NCI-H345 (cell line): ENCODE measurements around the gene MRPL2.

Experiments used
- DNase-seq: peaks from one replicate; lab custom pipeline; 2025; lab: John Stamatoyannopoulos, UW

Gene MRPL2

DNA sequence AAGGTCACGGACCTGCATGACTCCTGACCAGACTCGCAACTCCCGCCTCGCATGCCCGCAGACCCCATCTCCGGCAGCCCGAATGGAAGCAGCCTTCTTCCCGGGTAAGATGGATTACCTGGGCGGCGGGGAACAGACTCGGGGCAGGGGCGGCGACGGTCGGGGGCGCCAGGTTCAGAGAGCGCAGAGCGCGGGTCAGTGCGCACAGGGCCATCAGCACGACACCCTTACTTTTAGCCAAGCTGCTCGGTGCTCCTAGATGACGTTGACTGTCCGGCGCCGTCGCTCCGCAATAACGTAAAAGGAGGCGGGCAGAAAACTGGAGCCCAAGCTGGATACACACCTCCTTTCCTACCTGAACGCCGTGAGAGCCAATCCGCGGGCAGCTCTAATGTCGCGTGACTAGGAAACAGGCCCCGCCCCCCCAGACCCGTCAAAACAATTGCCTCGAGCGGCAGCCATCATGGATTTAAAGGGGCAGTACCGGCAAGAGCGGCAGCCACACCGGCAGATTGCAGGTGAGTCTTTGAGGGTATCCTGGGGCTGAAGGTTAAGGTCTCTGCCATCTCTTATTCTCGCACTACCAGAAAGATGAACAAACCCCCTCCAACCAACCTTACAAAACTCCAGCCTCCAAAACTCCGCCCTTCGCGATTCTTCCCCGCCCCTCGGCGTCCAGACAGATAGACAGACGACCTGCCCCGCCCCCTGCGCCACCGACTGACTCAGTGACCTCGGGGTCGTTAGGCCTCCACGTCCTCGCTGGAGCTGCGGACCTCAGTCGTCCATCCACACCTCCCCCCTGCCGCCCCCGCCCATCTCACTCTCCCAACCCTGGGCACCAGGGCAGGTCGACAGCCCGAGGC is at the start of gene MRPL2, which contains the start of gene KLC4:
MRPL2 (minus strand) TSS at position 267 of the 866 bp plus-strand sequence; CDS start at position 214, 53 bp downstream.
KLC4 (plus strand) TSS at position 464 of the 866 bp plus-strand sequence. CDS start 1,705 bp downstream, outside the sequence.
- DNase-seq = peak; percentile 99

DNA sequence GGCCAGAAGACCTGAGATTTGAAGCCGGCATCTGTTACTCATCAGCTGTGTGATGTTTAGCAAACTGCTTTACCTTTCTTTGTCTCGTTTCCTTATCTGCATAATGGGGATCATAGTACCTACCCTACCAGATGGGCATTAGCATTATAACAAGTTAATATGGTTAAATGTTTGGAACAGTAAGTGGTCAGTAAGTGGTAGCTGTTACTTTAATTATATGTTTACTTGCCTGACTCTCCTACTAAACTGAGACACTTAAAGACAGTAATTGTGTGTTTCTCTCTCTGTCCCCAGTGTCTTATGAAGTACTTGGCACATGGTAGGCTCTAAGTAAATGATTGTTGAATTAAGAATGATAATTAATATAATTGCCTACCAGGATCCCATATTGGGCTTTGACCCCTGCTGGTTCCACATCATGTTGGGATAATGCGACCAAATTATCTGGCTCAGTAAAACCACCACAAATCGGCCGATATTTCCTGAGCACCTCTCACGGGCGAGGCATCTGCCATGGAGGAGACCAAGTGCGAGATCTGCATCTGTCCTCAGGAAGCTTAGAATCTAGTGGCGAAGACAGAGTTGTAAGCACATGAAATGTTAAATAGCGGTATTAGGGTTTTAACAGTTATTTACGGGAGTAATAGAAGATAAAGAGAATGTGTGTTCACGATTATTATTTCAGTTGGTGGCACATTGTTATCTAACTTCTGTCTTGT is 48.3 kb upstream of the MRPL2 start:
- DNase-seq = no peak

DNA sequence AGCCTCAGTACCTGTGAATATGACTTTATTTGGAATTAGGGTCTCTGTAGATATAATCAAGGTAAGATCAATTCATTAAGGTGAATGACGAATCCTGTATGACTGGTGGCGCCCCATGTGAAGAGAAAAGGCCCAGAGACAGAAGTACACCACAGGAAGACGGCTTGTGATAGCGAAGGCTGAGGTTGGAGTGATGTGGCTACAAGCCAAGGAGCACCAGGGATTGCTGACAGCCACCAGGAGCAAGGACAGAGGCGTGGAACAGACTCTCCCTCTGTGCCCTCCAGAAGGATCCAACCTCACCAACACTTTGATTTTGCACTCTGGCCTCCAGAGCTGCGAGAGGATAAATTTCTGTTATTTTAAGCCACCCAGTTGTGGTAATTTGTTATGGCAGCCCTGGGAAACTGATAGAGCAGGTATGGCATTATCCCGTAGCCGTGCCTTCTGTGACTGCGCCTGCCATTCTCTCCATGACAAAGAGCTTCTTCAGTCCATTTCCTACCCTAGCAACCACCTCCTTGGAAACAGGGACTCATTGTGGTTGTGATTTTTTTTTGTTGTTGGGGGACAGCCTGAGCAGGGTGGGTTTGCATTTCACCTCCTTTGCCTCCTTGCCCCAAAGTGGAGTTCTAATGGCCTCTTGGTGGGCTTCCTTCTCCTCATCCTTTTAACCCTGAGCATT is 46.4 kb upstream of the MRPL2 start:
- peak; percentile 33 for DNase-seq

DNA sequence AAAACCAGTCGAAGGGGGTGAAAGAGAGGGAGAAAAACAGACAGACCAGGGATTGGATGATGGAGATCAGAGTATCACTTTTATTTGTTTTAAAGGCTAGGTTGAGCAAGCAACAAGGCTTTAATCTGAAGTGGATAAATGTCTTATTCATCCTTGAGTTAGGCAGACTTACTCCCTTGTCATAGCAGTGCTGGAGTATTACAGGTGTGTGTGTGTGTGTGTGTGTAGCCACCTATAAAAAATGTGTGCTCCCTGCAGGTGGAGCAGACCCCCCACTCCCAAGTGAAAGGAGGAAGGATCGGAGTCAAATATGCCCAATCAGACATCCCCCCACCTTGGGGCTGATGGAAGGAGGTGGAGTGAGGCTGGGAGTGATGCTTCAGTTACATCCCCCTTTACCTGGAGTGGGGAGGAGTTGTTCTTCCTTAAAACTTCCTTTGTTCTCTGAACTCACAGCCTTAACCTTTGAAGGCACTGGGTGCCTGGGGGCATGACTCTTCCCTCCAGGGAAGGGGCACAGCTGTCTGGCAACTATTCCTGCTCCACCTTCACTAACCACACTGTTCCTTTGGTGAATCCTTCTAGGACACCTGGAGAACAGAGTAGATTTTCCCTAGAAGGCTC is 44.1 kb upstream of the MRPL2 start:
- DNase-seq = no peak

DNA sequence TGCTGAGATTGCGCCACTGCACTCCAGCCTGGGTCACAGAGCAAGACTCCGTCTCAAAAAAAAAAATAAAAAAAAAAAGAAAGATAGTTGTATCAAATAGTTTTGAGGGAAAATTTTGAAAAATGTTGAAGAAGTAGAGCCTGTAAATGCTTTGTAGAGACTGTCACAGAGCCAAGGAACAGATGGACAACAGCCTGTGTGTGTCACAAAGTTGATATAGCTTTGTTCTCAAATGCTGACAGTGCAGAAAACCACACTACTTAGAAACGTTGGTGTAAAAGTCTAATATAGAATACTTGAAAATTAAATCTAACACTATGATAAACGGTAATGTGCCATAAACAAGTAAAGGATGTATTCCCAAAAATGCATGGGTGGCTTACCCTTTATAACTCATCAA is 42.3 kb upstream of the MRPL2 start:
- DNase-seq = no peak

DNA sequence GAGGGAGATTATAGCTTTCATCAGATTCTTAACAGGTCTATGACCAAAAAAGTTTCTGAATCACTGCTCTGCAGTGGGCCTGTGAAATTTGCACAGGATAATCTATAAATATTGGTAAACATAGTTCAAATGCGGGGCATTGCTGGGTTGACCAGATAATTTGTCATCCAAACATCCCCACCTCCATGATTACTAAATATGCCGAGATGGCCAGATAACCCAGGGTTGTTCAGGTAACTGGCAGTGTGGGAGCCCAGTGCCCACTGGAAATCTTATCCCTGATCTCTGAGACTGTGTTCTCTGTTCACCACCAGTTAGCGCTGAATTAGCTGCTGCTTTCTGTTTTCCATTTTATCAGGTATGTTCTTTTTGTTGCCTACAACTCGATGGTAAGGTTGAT is 38.3 kb upstream of the MRPL2 start:
- no peak for DNase-seq

DNA sequence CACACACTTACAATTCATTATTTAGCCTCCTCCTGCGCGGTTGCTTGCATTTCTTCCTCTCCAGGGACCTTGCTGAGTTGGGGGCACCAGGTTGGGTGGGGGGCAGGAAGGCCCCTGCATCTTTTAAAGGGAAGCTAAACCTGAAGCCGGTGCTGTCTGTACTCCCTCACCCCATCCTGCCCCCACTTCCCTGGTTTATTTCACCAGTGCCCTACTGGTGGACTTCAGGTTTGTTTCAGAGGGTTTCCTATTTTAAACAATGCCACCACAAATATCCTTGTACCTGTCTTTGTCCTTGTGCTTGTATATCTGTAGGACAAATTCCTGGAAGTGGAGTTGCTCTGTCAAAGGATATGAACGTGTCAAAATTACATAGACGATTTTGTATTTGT is 37.9 kb upstream of the MRPL2 start:
- DNase-seq = no peak

DNA sequence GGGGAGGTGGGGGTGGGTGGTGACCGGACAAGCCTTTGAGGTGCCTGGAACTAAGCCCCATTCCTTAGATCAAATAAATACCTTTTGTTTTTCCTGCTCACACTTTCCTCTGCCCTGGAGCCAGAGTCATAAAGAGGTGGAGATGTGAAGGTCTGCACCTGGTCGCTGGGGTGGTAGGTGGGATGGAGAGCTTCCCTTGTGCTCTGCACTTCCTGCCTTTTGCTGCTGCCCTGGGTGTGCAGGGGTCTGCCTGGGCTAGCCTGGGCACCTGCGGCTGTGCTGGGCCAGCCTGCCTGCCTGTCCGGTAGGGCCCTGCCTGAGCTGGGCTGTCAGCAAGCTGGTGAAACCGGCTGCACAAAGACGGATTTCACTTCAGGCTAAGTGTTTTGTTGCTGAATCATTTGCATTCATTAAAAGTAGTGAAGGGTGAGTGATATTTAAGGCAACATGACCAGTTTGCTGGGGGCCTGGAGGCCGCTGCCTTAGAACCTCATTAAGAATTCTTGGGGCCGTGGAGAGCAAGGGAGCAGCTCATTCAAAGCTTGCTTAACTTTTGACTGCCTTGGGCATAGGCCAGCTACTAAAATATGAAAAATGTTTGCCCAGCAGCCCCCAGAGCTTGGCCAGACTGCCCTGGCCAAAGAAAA is 37.3 kb upstream of the MRPL2 start:
- no peak for DNase-seq

DNA sequence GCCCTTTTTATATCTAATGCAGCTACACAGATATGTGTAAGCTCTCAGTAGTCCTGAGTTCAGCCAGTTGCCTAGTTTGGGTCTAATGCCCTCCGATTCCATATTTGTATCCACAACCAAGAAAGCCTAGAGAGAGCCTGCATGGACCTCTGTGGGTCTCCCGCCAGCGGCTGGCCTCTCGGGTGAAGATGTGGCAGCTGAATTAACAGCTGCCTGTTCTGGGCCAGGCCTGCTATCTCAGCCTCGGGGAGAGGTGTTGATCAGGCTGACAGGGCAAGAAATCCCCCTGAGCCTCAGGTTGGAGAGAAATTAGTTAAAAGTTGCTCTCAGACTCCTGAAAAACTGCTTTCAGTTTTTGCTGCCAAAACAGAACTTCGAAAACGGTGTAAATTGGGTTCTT is 36.7 kb upstream of the MRPL2 start:
- no peak for DNase-seq

DNA sequence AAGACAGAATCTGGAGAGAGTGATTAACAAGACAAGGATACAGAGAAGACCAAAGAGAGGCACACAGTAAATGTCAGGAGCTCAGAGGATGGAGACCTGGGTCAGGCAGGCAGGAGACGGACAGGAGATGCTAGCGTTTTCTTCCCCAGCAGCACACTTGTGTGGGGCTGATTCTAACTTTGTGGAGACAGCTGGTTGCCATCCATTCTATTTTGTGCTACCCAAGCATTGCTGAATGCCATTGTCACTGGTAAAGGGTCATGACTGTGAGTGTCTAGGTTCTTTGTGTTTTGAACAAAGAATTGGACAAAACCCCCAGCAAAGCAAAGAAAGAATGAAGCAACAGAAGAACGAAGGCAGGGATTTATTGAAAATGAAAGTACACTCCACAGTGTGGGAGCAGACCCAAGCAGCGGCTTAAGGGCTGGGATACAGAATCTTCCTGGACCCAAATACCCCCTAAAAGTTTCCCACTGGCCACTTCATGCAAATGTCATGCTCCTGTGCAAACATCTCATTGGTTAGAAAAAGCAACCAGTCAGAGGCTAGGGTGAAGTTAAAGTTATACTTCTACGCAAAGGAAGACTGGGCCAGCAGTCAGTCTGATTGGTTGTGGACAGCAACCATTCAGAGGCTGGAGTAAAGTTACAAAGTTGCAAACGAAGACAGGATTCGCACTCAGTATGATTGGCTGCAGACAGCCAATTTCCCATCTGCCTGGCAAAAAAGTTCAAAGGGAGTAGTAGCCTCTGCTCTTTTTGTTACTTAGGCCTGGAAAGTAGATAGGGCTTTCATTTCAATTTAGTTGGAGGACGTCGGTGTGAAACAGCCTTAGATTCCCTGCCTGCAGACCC is 34.4 kb upstream of the MRPL2 start:
- no peak for DNase-seq

DNA sequence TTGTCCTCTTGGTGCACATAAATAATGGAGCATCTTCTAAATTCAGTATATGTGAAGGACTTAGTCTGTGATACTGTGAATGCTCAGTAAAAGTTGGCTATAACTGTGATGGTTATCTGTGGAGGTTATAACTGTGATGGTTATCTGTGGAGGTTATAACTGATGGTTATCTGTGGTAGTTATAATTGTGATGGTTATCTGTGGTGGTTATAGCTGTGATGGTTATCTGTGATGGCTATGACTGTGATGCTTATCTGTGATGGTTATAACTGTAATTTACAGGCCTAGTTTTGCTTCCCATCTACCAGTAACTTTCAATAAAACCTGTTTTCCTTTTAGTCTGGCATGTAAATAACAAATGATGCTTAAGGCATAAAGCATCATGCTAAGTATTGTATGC is 33.4 kb upstream of the MRPL2 start:
- DNase-seq = no peak

DNA sequence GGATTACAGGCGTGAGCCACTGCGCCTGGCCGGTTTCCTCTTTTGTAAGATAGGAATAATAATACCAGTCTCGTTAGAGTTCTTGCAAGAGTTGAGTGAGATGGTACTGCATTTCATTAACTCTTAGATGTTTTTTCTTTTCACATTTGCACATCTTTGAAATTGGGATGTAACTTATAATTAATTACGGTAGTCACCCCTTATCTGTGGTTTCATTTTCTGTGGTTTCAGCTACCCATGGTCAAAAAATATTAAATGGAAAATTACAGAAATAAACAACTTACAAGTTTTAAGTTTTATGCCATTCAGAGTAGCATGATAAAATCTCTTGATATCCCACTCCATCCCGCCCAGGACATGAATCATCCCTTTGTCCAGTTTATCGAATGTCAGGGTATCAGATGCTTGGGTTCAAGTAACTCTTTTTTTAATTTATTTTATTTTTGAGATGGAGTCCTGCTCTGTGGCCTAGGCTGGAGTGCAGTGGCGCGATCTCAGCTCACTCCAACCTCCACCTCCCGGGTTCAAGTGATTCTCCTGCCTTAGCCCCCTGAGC is 32.3 kb upstream of the MRPL2 start:
- no peak for DNase-seq

DNA sequence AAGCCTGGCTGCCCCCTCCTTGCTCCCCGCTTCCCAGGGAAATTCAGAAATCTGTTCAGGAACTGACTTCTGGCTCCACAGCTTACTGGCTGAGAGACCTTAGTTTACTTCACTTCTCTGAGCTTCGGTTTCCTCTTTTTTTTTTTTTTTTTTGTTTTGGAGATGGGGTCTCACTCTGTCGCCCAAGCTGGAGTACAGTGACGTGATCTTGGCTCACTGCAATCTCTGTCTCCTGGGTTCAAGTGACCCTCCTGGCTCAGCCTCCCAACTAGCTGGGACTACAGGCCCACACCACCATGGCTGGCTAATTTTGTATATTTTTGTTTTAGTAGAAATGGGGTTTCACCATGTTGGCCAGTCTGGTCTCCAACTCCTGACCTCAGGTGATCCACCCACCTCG is 31.8 kb upstream of the MRPL2 start:
- no peak for DNase-seq

DNA sequence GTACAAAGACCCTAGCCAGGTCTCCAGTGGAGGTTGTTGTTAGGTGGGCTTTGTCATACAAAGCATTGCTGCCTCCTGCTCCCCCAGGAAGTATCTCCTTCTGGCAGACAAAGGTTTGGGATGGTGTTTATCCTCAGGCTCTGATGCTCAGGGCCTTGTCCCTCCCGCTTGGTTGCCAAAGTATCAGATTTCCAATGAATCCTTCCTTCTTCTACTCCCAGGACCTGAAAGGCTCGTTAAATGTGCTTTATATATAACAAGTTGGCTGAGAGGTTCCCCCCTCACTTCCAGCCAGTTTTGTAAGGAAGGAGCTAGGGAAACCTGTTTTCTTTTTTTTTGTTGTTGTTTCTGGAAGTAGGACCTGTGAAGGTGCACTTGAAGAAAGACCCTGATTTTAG is 31.3 kb upstream of the MRPL2 start:
- DNase-seq = peak; percentile 12

DNA sequence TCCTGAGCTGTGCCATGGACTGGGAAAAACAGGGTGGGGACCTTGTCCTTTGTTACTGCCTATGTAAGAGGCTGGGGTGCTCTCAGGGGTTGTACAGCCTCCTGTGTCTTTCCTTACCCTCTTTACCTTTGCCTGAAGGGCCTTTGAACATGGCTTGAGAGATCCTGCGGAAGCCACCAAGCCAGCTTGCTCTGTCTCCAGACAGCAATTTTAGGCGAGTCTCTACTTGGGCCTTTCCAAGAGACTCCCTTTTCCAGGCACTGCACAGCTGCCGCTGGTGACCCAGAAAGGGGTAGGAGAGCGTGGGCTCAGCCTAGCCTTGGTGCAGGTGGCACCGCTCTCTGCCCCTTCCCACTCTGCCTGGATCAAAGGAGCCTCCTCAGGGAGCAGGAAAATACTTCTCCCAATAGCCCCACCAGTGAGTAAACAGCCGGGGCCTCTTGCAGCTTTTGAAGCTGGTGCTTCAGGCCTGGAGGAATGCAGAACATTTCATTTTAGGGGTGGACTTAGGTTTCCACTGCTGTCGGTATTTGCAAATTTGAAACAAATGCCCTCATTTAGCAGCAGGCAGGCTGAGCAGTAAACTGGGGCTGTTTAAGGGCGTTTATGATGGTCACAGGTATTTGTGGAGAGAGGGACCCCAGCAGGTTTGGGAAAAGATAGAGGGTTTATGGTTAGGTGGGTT is 30.8 kb upstream of the MRPL2 start:
- no peak for DNase-seq

DNA sequence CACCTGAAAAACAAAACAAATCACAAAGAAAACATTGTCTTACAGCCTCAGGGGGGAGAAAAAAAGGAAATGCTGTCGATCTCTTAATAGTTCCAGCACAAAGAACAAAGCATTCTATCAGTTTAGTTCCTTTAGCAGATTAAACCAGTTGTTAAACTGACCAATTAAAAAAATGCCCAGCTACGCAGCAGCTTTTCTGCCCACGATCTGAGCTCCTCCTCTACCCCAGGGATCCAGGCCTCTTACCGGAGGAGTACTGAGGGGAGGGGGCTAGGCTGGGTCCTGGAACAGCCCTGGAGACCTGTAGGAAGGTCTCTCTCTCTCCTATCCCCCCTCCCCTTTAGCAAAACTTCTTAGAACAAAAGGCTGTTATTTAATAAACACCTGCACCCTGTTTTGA is 30.2 kb upstream of the MRPL2 start:
- DNase-seq = no peak

DNA sequence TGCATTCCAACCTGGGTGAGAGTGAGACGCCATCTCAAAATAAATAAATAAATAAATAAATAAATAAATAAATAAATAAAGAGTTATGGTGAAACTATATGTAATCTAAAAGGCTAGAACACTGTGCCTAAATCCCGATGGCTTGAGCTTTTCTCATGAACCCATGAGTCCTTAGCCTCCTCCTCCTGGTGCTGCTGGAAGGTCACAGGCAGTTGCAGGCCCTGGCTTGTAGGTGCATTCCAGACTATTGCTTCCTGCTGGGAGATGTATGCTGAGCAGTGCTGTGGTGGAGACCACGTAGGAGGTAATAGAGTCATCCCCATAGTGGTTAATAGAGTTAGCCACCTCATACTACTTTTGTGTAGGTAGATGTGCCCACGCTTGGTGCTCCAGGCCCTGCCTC is 29.4 kb upstream of the MRPL2 start:
- DNase-seq = no peak

DNA sequence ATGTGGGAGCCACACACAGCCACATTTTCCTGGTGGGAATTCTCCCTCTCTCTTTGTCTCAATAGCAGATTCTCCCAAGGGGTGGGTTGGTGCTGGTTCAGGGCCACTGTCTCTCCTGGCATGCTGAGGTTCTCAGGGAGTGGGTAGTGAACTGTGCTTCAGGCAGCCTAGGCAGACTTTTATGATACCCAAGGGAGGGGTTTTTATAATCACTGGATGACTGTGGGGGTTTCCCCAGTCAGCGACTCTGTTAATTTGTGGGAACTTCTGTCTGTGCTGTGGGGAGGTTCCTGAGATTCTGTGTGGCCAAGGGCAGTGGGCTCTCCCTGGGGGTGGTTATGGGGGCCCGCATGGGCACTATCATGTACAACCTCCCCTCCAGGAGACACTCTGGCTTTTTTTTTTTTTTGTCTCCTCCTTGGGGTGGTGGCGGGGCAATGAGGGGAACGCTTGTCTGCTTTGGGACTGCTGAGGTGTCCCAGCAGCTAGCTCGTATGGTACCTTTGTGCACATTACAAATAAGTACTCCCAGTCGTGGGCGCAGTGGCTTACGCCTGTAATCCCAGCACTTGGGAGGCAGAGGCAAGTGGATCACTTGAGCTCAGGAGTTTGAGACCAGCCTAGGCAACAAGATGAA is 26.9 kb upstream of the MRPL2 start:
- no peak for DNase-seq
